Skin of body (tissue), 3 donors: Measurements from ENCODE around the gene INSL4. TPM values are rescaled to one million over a fixed set of nuclear protein-coding genes. Genes with fewer than 3 reads are reported as not detected.
A peak's percentile ranks its signal among the peaks of the same experiment; 100 is the strongest.

Experiments used
- DNase-seq: peaks from one replicate; lab custom pipeline; 2025; lab: John Stamatoyannopoulos, UW
- small RNA-seq: library from RNA; depleted of rRNA; stranded (forward); fragments of <200 nt; gene quantifications from one replicate; pipeline ENCODE3, GENCODE V24; 2014; ENCODE audit warnings: low replicate concordance
- total RNA-seq: library from RNA; depleted of rRNA; stranded (reverse); fragments of >200 nt; gene quantifications from one replicate; pipeline ENCODE4 v1.2.3, GENCODE V29; 2014

INSL4 gene
- total RNA-seq, result not detected

DNA sequence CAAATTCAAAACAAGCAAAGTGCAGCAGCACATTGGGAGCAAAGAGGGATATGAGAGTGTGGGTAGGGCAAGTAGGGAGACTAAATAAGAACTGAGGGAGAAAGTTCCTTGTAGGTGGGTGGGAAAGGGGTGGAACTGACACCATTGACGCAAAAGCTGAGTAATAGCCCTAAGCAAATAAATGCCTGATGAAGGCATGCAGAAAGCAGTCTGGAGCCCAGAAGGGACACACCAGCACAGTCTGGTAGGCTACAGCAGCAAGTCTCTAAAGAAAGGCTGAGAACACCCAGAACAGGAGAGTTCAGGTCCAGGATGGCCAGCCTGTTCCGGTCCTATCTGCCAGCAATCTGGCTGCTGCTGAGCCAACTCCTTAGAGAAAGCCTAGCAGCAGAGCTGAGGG is at the start of gene INSL4:
INSL4 (plus strand) TSS at position 208 of the 400 bp plus-strand sequence; CDS start at position 313, 105 bp downstream.
- no peak for DNase-seq

DNA sequence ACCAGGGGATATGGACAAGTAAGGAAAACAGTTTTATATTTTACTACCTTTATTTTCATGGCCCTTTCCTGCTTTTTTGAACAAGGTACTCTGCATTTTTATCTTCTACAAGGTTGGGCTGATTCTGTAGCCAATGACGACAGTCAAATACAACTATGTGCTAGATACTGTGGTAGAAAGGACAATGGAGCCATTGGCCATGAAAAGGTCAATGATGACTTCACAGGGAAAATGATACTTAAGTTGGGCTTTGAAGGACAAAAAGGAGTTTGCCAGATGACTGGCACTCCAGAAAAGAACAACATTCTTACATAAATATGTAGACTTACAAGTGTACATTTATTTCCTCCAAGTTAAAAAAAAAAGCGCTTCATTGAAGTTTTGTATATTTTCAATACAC is 46.4 kb upstream of the INSL4 start:
- no peak for DNase-seq

DNA sequence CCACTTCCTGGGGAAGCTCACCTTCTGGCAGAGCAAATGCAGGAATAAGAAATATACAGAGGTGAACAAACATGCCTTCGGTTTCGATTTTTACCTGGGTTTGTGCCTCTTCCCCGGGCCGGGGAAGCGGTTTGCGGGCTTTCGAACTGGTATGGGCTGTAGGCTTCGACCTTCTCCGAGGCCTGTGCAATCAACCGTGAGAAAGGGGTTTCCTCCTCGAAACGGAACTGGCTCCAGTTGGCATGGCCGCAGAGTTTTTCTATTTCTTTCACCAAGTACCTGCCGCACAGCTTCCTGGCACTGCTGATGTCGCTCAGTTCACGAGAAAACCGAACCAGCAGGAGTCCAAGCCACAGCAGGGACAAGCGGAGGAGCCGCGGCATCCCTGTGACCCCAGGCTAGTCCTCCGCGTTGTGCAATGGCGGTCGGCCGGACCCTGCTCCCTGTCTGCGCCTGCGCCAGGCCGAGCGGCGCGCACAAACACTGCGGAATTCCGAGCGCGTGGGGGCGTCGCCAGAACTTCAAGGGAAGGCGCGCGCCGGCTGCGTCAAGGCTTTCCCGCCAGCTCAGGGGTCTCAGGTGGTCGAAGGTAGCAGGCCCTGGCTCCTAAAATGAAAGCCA is 45.9 kb upstream of the INSL4 start, which contains the start of gene INSL6:
INSL6 (minus strand) TSS at position 420 of the 621 bp plus-strand sequence; CDS start at position 383, 37 bp downstream.
- no peak for DNase-seq

DNA sequence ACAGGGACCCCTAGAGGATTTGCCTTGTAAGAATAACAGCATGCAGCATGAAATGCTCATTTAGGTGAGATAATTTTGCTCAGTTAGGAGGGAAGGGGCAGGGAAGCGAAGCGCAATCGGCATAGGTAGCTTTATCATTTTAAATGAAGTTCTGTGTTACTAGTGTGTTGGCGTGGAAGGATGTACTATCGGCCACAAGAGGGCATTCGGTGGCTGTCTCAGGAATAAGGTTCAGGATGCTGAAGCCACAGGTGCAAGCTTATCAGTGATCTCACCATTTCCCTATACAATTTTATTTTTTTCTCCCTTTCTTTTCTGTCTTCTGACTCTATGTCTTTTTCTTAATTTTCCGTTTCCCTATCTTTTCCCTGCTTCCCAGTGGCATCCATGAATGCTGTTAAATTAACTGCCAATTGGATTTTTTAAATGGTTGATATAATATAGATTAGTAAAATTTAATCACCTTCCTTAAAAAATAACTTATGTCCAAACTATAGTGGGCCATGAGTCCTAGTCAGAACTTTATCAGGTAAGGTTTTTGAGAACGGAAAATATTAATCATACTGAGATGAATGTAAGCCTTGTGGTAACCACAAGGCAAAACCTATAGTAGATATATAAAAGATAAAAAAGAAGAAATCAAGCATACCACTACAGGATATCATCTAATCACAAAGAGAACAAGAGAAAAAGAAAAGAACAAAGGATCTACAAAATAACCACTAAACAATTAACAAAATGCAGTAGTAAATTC is 44.6 kb upstream of the INSL4 start:
- peak; percentile 2 for DNase-seq

DNA sequence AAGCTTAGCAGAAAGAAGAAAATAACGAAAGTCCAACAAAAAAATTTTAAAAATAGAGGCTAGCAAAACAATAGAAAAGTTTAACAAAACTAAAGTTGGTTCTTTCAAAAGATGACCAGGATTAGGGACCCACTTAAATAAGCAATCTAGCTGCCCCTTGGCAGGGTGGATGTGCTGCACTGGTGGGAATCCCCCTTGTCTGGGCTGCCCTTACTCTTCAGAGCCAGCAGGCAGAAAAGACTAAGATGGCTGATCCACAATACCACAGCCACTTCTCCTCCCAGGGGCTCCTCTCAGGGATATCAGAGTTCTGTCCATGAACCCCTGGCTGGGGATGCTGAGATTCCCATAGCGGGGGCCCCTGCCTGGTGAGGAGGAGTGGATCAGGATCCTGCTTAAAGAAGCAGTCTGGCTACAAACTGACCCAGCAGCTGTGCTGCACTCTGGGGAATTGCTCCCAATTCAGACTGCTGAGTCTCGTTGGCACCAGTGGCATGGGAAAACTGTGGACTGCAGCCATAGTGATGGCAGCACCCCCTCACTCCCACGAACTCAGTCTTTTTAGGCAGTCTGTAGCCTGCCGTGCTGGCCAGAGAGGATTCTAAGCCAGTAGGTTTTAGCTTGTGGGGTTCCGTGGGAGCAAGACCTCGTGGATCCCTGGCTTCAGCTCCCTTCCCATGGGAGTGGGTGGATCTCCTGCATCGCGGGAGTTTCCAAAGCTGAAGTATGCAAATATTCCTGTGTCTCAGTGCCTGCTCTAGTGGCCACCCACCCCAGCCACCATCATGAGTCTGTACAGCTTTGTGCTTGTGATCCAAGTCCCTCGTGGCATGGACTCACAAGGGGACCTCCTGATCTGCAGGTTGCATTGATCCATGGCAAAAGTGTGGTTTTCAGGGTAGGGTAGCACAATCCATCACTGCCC is 42.9 kb upstream of the INSL4 start:
- no peak for DNase-seq

DNA sequence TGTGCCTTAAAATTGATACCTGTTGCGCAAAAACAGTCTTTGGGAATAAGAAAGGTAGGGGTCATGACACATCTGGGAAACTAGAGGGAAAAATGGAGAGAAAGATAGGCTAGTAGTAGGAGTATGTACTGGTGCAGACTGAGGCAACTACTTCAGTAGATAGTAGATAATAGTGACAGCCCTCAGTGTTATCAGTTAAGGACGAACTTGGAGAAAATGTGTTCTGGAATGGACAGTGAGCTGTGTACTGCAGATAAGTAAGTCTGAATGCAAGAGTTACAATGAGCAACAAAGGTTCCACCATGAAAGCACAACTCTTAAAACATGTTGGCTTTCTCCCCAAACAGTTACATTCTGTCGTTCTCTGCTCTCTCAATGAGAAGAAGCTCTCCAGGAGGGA is 39.2 kb upstream of the INSL4 start:
- no peak for DNase-seq

DNA sequence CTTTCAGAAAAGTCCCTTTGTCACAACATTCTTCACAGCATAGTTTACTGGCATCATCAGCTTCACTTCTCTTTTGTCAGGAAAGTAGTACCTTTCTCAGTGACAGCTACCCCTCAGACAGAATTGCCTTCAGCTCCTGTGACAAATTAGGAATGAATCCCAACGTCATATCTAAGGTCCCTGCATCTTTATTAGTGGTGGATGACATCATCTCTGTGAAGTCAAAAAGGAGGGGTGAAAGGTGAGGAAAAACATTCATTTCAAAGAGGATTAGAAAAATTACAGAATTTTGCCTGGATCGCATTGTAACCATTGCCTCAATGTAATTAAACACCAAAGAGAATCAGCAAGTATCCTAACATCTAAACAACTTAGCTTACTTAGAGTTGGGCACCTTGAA is 37.9 kb upstream of the INSL4 start:
- DNase-seq, result no peak

DNA sequence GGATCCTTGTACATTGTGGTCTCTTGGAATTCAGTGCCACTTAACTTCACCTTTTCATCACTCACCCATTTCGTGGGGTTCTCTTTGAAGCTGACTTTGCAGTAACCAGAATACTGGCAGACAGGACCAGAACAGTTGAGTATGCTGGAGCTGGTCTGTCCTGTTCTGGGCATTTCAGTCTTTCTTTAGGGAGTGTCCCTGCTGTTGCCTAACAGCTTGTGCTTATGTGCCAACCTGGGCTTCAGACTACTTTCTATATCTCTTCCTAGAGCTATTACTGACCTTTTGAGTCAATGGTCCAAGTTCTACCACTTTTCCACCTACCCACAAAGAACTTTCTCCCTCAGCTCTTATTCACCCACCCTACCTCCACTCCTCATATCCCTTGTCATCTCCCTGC is 35.8 kb upstream of the INSL4 start:
- DNase-seq, result no peak

DNA sequence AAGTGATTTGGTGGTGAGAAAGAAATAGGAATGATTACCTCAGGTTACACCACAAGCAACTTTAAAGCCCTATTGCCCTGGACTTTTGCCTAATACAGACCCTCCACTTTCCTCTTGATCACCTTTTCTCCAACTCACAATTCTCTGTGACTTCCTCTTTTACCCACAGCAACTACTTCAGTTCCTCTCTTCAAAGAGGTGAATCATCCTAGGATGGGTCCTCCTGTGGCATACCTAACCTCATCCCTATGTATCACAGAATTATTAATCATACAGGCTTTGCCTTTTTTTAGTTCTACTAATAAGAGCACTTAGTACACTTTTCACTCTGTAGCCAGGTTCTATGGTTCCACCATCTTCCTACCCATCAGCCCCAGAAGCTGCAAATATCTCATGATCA is 26.1 kb upstream of the INSL4 start:
- no peak for DNase-seq

DNA sequence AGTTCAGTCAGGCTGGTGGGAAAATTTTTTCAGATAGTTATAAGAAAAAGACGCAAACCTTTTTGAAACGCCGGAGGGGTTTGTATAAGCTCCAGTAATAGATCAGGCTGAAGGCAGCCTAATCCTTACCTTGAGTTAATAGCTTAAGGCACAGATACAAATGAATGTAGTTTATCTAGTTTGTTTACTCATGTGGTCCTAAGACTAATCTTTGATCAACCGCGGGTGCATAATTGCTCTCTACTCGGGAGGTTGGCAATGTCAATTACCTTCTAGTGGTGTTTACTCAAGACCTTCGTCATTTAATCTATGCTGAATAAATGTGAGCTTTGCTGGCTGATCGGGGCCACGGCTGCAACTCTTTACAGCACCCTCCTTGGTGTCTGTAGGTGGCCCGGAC is 665 bp upstream of the INSL4 start:
- no peak for DNase-seq

DNA sequence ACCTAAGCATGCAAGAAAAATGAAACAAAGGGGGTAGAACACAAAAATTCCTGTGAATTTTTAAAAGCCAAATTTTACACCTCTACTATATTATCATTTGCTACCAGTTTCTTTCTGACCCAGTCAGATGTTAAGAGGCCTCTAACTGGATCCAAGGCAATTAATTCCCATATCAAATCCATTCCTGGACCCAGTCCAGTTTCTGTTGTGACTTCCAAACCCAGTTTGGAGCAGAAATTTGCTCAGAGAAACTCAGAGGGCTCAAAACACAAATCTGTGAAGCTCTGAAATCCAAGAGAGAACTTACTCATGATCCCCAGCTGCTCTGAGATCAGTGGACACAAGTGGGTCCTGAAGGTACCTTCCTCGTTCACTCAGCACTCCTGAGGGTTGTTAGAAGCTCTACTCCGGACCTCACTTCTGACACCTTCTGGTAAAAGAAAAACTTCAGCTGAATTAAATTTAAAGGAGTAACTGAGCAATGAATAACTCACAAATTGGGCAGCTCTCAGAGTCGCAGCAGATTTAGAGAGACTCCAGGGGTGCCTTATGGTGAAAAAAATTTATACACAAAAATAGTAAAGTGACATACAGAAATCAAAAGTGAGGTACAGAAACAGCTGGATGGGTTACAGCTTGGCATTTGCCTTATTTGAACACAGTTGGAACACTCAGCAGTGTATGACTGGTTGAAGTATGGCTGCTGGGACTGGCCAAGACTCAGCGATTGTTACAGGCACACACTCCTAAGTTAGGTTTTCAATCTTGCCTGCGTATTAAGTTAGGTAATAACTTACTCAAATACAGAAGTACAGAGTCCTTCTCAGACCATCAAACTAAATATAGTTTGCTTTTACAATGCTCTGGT is 32.4 kb downstream of the INSL4 start:
- no peak for DNase-seq

DNA sequence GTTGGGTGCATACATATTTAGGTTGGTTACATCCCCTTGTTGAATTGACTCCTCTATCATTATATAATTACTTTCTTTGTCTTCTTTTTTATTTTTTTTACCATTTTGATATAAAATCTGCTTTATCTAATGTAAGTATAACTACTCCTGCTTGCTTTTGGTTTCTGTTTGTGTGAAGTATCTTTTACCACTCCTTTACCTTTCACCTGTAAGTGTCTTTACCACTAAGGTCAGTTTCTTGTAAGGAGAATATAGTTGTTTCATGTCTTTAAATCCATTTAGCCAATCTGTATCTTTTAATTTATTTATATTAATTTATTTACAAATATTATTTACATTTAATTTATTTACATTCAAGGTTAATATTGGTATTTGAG is 33.0 kb downstream of the INSL4 start:
- DNase-seq, result no peak

DNA sequence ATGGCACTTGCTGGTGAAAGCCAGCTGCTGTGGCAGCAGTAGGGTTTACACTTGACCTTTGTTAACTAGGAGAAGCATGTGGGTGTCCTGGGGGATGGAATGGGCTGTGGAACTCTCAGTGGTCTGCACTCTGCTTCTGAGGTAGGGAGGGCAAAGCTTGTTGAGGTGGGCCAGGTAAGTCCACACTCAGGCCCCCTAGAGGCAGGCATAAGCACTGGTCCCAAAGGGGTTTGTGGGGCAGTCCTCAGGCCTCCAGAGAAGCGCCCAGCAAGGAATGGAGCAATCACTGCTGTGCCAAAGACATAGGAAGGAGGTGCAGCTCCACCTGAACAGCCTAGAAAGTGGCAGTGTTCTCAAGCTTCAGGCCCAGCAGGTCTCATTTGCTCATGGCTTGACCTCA is 34.7 kb downstream of the INSL4 start:
- no peak for DNase-seq

DNA sequence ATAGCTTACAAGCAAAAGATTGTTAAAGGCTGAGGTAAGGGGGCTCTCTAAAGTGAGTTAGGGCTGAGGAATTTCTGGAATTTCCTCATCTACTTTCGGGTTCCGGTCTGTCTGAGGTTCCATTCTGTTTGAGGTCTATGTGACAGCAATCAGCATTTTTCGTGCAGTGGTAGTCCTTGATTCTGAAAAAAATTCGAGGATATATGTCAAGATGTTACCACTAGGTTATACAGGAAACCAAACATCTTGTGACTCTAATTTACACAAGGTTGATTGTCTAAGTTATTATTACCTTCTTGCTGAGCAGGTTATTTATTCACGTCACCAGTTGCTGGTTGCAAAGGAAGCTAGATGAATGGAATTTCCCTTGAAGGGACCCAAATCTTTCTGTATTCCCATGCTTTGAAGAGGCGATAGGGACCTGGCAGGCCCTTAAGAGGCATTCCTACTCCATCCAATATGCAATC is 38.1 kb downstream of the INSL4 start:
- DNase-seq, result no peak

DNA sequence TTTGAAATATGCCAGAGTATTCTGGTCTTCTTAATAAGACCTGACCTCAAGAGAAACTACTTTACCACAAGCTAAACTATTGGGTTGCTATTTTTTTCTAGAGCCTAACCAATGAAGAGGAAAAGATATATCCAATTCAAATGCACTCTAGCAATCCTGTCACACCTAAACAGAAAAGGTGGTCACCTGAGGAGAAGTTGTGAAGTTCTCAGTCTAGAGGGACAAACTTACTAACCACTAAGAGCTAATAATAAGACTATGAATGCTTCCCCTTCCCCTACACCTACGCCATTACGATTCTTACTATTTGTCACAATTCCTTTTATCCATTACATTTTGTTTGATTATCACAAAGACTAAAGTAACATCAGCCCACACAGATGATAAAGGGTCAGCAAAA is 43.6 kb downstream of the INSL4 start:
- DNase-seq, result no peak

DNA sequence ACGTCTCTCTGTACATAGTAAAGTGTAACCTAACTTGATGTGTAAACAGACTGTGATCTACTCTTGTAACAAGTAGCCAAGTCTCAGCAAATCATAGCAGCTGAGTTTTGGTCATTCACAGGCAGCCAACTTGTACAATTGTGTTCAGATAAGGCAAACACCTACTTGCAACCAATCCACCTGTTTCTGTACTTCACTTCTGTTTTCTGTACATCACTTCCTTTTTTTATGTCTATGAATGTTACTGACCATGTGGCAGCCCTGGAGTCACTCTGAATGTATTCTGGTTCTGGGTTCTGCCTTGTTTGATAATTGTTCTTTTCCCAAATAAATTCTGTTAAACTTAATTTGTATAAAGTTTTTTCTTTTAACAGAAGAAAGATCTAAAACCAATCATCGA is 47.3 kb downstream of the INSL4 start:
- DNase-seq, result no peak

Small RNA genes within 50 kb of the gene (small RNA-seq; reads per million reads assigned to genes)
- not detected for gene AL133547.1

Other genes starting within 250 kb of the INSL4 start
- gene JAK2, start 246.1 kb upstream of the INSL4 start, total RNA-seq, result 20.9 TPM
- gene INSL6, start 45.8 kb upstream of the INSL4 start, total RNA-seq, result not detected
- not detected for gene RLN2, start 73.3 kb downstream of the INSL4 start, total RNA-seq
- not detected for gene RLN1, start 108.5 kb downstream of the INSL4 start, total RNA-seq
- 16.5 TPM for gene PLGRKT, start 206.5 kb downstream of the INSL4 start, total RNA-seq
- 1.5 TPM for gene CD274, start 219.1 kb downstream of the INSL4 start, total RNA-seq